Urinary bladder (tissue), 4 donors: Measurements from ENCODE around the gene NARF. TPM values are rescaled to one million over a fixed set of nuclear protein-coding genes. Genes with fewer than 3 reads are reported as not detected.

Experiments used
- DNase-seq: peaks from one replicate; pipeline ENCODE4 v3.0.0-alpha.2; 2015; ENCODE audit errors: extremely low spot score
- H3K27ac ChIP-seq: one replicate; pipeline ENCODE4 v1.5.1; 2013; ENCODE audit warnings: low read depth, mild to moderate bottlenecking, moderate library complexity
- H3K36me3 ChIP-seq: one replicate; pipeline ENCODE4 v1.6.1; 2013; ENCODE audit warnings: mild to moderate bottlenecking, moderate library complexity; ENCODE audit not compliant: insufficient read depth
- H3K4me1 ChIP-seq: one replicate; pipeline ENCODE4 v1.6.1; 2013; ENCODE audit warnings: mild to moderate bottlenecking, moderate library complexity; ENCODE audit not compliant: insufficient read depth
- H3K4me3 ChIP-seq: one replicate; pipeline ENCODE4 v1.5.1; 2013; ENCODE audit warnings: low read depth, low read length
- WGBS: extraction: QIAGEN DNeasy Blood & Tissue Kit; methylation state at CpG from one replicate; pipeline ENCODE4 v1.1.7; 2013; 5-methylcytosine and 5-hydroxymethylcytosine counted together
- polyA plus RNA-seq: library from polyadenylated mRNA; stranded (reverse); fragments of 200-250 nt; gene quantifications from one replicate; pipeline ENCODE4 v1.2.3, GENCODE V29; 2013
- total RNA-seq: library from RNA; depleted of rRNA; stranded (reverse); fragments of >200 nt; gene quantifications from one replicate; pipeline ENCODE4 v1.2.3, GENCODE V29; 2014
- donor health status: healthy with polysubstance abuse.
- donor health status: healthy.

Gene NARF
- total and polyA plus RNA-seq, 2 donors = 32.4 to 64.2 TPM

DNA sequence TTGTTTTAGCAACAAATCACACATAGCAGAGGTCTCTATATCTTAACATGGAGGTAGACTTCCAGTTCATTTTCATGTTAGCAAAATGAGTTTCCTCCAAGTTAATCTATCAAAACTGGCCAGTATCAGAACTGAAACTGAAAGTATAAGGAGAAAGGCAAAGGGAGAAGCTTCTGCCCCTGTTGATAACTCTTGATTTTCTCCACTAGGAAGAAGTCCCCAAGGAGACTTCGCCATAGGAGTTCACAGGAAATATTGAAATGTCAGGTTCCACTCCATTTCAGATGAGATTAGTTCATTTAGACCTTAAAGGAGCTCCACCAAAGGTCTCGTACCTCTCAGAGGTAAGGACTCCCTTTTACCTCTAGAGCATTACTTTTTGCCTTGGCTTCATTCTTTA lies 39.0 kb upstream of the NARF start:
- no peak overlapping the region for H3K27ac ChIP-seq
- H3K4me1 ChIP-seq = no peaks in the 10 kb centered on the region
- no peak overlapping the region for H3K4me3 ChIP-seq
- no peaks in the 10 kb centered on the region for H3K36me3 ChIP-seq
- 92% methylated on average over 2 of the region's 2 CpGs for WGBS
- DNase-seq = no peak

DNA sequence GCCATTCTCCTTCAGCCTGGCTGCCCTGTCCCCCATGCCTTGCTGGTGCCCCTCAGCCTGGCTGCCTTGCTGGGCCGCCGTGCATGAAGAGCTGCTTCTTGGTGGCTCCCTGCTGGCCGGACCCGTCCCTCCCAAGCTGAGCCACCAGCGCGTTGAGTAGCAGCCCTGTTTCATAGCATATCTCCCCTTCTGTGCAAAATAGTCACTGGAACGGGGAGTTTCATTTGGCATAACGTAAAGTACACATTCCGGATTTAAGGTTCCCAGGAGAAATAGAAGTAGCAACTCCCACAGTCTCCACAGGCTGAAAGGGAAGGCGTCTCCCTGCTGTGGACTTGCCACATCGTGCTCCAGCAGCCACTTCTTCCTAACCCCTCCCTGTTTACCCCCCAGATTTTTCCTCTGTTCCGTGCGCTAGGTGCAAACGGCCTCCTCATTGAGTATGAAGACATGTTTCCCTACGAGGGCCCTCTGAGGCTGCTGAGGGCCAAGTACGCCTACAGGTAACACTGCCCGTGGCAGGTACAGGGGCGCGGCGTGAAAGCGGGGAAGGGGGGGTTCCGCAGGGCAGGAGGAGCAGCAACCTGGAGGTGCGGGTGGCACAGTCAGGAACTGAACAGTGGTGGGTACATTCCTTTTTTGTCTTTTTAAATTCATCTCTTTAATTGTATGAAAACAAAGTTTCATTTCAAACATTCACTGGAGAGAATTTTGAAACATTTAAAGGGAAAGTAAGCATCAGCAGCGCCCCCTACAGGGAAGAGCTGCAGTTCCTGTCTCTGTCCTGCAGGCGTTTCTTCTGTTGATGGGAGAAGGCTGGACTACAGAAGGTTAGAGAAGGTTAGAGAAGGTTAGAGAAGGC lies 34.3 kb upstream of the NARF start:
- no peak for DNase-seq
- H3K36me3 ChIP-seq = no peaks in the 10 kb centered on the region
- WGBS = 81% methylated on average over 25 of the region's 25 CpGs
- H3K4me1 ChIP-seq = no peaks in the 10 kb centered on the region
- H3K27ac ChIP-seq = no peak overlapping the region
- H3K4me3 ChIP-seq = no peak overlapping the region

DNA sequence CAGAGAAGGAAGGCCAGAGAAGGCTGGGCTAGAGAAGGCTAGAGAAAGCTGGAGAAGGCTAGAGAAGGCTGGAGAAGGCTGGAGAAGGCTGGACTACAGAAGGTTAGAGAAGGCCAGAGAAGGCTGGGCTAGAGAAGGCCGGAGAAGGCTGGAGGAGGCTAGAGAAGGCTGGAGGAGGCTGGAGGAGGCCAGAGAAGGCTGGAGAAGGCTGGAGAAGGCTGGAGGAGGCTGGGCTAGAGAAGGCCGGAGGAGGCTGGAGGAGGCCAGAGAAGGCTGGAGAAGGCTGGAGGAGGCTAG lies 33.7 kb upstream of the NARF start:
- H3K4me1 ChIP-seq = no peaks in the 10 kb centered on the region
- no peak overlapping the region for H3K4me3 ChIP-seq
- WGBS = 96% methylated on average over 2 of the region's 2 CpGs
- no peaks in the 10 kb centered on the region for H3K36me3 ChIP-seq
- H3K27ac ChIP-seq = no peak overlapping the region
- no peak for DNase-seq

DNA sequence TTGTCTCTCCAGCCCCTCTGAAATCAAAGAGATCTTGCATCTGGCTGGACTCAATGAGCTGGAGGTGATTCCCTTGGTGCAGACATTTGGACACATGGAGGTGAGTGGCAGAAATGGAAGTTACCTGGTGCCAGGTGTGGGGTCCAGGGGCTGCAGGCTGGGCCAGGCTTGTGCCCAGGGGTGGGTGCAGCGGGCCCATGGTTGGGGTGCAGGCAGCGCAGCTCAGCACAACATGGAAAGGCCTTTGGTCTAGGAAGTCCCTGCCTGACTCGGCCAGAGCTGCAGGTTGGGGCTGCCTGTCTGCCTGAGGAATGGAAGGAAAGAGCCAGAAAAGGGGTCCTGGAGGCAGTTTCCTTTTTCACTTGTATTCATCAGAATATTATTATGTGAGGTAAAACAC lies 30.0 kb upstream of the NARF start:
- Histone ChIP-seq H3K4me1 (no peaks in the 10 kb centered on the region), H3K36me3 (no peaks in the 10 kb centered on the region), H3K4me3 (no peak overlapping the region), H3K27ac (no peak overlapping the region)
- 98% methylated on average over 3 of the region's 3 CpGs for WGBS
- no peak for DNase-seq

DNA sequence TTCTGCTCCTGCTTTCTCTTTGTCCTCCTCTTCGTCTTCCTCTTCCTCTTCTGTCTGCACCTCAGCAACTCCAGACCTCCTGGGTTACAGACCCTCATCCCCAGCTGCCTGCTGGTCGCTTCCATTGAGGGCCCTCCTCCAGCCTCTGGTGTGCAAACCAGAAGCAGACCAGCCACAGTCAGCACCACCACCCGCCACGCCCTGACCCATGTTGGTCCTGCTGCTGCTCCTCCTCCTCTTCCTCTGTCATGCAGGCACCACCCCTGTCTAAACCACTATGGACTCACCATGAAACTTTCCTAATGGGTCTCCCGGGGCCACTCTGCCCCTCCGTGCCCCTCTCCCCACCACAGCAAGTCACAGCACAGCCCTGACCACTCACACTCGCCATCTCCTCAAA lies 28.7 kb upstream of the NARF start:
- no peak overlapping the region for H3K27ac ChIP-seq
- no peak overlapping the region for H3K4me3 ChIP-seq
- 88% methylated on average over 7 of the region's 7 CpGs for WGBS
- H3K4me1 ChIP-seq = no peaks in the 10 kb centered on the region
- H3K36me3 ChIP-seq = no peaks in the 10 kb centered on the region
- no peak for DNase-seq

DNA sequence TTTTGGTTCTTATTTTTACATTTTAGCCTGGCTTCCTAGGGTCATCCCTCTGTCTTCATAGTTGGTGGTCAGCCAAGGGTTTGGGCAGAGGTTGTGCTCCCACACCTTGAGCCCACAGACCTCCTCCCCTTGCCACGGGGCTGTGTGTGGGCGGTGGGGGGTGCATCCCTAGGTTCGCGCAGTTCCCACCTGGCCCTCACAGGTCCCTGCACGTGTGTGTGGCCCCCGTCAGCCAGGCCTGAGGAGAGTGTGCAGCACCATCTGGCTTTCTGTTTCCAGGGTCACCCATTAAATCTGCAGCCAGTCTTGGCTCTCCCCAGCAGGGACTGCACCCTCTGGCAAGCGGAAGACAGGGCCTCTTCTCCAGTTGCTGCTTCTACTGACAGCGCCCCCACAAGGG lies 26.5 kb upstream of the NARF start:
- Histone ChIP-seq H3K36me3 (no peaks in the 10 kb centered on the region), H3K4me3 (no peak overlapping the region), H3K27ac (no peak overlapping the region), H3K4me1 (no peaks in the 10 kb centered on the region)
- DNase-seq = no peak
- 83% methylated on average over 8 of the region's 8 CpGs for WGBS

DNA sequence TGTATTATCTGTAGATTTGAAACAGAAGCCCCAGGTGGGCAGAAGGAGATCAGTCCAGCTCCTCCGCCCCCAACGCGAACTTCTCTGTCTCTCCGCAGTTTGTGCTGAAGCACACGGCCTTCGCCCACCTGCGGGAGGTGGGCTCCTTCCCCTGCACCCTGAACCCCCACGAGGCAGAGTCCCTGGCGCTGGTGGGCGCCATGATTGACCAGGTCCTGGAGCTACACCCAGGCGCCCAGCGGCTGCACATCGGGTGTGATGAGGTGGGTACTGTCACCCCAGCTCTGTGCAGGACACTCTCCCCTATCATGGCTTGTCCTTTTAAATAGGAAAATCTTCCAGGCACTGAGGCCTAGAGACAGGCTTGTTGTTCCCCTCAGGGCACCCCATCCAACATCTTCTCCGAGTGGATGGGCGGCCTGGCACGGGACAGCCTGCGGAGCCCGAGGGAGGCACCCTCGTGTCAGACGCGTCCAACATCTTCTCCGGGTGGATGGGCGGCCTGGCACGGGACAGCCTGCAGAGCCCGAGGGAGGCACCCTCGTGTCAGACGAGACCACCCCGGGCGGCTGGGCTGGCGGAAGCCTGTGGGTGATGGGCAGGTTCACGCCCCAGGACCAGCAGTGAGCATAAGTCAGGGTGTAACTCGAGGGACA lies 24.9 kb upstream of the NARF start:
- no peak overlapping the region for H3K27ac ChIP-seq

DNA sequence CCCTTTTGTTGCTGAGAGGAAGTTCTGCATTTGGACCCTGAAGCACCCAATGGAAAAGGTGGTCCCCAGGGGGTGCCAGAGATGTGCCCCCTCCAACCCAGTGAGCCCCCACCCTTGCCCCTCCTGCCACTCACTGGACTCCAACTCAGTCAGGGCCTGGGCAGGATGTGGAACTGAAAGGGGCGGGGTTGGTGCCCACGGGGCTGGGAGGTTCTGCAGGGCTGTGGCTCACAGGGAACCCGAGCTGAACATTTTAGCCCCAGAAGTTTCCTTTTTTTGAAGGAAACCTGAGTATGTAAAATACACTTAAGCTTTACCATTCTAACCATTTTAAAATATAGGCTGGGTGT lies 24.4 kb upstream of the NARF start:
- no peaks in the 10 kb centered on the region for H3K4me1 ChIP-seq
- peaks cover 2% of the 10 kb centered on the region for H3K36me3 ChIP-seq
- no peak overlapping the region for H3K27ac ChIP-seq
- no peak for DNase-seq
- H3K4me3 ChIP-seq = no peak overlapping the region
- 74% methylated on average over 3 of the region's 3 CpGs for WGBS

More for the DNA sequence above, 24.9 kb upstream of the NARF start:
- no peak for DNase-seq
- Histone ChIP-seq H3K4me1 (no peaks in the 10 kb centered on the region), H3K36me3 (peaks cover 2% of the 10 kb centered on the region), H3K4me3 (no peak overlapping the region)
- 92% methylated on average over 32 of the region's 32 CpGs for WGBS

DNA sequence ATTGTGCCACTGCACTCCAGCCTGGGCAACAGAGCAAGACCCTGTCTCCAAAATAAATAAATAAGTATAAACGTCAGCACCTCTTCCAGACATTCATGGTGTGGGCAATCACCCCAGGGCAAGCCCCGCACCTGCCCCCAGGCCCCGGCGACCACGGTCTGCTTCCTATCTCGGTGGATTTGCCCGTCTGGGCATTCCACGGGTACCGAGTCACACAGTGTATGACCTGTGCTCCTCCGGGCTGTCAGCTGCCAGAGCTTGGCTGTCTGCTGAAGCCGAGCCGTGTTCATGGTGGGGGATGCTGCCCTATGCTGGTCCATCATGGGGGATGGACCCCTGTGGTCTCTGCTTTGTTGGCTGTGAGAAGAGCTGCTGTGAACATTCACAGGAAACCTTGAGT lies 23.4 kb upstream of the NARF start:
- no peaks in the 10 kb centered on the region for H3K4me1 ChIP-seq
- no peak for DNase-seq
- WGBS = 87% methylated on average over 12 of the region's 12 CpGs
- H3K36me3 ChIP-seq = peaks cover 2% of the 10 kb centered on the region
- no peak overlapping the region for H3K4me3 ChIP-seq
- H3K27ac ChIP-seq = no peak overlapping the region

DNA sequence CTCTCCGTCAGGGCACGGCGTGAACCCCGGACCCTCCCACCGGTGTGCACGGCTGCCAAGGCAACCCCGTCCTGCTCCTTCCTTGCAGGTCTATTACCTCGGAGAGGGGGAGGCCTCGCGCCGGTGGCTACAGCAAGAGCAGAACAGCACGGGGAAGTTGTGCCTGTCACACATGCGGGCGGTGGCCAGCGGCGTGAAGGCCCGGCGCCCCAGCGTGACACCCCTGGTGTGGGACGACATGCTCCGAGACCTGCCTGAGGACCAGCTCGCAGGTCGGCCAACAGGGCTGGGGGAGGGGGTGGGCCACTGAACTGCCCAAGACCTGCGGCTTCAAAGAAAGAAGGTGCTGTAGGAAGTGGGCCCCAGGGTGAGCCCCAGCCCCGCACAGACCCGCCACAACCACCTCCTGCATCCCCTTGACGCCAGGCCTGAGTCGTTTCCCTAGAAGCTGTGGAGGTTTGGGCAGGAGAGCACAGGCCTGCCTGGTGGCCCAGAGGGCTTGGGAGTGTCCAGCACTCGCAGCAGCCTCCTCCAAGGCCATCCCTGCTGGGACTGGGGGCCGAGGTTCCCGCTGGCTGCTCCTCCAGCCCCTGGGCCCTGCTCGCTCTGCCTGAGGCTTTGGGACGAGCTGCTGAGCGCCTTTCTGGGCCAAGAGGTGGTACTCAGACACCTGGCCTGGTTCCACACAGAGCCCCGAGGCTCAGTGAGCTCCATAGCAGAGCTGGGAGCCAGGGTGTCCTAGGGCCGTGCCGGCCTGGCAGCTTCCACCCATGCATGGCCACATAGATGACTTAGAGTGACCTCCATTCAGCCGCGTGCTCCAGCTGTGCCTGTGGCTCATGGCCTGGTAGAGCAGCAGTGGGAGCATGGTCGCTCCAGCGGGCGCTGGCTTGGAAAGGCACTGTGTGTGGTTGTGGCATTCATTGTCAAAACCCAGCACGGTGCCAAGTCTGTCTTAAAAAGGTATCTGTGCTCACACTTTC lies 22.6 kb upstream of the NARF start:
- Histone ChIP-seq H3K4me1 (no peaks in the 10 kb centered on the region), H3K4me3 (no peak overlapping the region), H3K36me3 (peaks cover 2% of the 10 kb centered on the region), H3K27ac (no peak overlapping the region)
- DNase-seq = no peak
- 90% methylated on average over 43 of the region's 43 CpGs for WGBS

DNA sequence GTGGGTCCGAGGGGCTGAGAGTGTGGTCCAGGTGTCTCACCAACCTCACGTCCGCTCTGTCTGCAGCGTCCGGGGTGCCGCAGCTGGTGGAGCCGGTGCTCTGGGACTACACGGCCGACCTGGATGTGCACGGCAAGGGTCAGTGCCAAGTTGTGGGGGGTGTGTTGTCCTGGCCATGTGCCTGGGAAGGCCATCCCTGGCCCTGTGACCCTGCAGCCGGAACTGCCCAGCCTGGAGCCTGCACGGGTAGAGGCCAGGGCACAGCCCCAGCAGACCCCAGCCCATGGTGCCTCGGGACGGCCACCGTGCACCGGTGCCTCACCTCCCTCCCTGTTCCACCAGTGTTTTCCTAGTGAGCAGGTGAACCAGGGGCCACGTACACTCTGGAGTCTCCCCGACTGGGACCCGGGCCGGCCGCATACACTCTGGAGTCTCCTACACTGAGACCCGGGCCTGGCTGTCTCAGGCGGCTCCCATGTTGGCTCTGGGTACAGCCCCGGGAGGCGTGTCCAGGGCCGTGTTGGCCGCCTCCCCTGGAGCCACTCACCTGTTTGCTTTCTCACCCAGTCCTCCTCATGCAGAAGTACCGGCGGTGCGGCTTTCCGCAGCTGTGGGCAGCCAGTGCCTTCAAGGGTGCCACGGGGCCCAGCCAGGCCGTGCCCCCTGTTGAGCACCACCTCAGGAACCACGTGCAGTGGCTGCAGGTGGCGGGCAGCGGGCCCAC lies 21.8 kb upstream of the NARF start:
- Histone ChIP-seq H3K4me3 (no peak overlapping the region), H3K36me3 (peaks cover 2% of the 10 kb centered on the region), H3K4me1 (no peaks in the 10 kb centered on the region), H3K27ac (no peak overlapping the region)
- WGBS = 92% methylated on average over 36 of the region's 36 CpGs
- no peak for DNase-seq

DNA sequence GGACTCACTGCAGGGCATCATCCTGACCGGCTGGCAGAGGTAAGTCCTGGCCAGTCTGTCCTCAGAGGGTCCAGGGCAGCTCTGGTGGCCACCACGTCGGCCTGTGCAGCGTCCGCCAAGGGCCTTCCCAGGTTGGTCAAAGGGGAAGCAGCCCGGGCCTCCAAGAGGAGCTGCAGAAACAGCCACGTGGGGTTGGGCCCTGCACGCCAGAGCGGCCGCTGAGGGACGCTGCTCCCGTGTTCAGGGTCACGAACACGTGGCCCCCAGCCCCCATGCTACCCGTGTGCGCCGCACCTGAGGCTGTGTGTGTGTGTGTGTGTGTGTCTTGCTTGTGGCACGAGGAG lies 21.2 kb upstream of the NARF start:
- no peak overlapping the region for H3K4me3 ChIP-seq
- H3K27ac ChIP-seq = no peak overlapping the region
- H3K4me1 ChIP-seq = no peaks in the 10 kb centered on the region
- DNase-seq = no peak
- H3K36me3 ChIP-seq = peaks cover 2% of the 10 kb centered on the region
- WGBS = 94% methylated on average over 18 of the region's 18 CpGs

DNA sequence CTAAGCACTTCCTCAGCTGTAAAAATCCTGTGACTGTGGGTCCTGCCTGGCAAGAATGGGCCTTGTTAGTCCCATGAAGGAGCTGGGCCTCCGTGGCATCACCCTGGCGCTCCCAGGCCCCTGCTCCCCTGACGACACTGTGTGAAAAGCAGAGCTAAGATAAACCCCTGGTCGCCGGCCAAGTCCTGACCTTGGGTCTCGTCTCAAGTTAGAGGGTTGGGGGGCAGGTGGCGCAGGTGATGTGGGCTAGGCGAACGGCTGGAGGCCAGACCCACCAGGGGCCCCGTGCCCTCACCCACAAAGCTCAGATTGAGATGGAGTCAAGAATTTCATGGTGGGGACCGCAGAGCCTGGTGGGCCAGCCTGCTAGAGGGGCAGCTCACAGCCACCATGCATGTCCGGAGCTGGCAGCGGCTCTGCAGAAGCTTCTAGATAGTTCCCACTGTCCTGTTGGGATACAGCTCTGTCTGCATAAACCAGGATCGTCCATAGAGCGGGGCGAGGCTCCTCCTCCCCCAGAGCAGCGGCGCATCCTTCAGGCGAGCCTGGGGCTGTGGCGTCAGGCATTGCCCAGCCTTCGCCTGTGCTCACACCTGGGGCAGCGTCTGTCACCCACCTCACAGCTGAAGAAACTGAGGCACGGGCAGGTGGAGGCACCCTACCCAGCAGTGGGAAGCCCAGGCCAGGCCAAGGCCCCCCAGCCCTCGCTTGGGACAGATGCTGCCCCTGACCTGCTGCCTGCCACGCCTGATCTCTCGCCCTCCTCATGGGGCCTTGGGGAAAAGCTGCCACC lies 19.9 kb upstream of the NARF start:
- WGBS = 89% methylated on average over 26 of the region's 26 CpGs
- Histone ChIP-seq H3K4me1 (no peaks in the 10 kb centered on the region), H3K4me3 (no peak overlapping the region), H3K27ac (no peak overlapping the region), H3K36me3 (peaks cover 2% of the 10 kb centered on the region)
- no peak for DNase-seq
